HG03280 (cell line): ENCODE measurements around the gene KRTAP6-2.

ENCODE experiments used
- ATAC-seq: cut with Tn5 transposase; IDR thresholded peaks from one replicate; pipeline ENCODE4 v1.9.1; 2021; ENCODE audit warnings: mild to moderate bottlenecking, moderate library complexity; ENCODE audit not compliant: unreplicated experiment

Gene KRTAP6-2

GRCh38 chr21:30577766-30578165, 20.9 kb downstream of the KRTAP6-2 start:
- no peak for ATAC-seq

DNA sequence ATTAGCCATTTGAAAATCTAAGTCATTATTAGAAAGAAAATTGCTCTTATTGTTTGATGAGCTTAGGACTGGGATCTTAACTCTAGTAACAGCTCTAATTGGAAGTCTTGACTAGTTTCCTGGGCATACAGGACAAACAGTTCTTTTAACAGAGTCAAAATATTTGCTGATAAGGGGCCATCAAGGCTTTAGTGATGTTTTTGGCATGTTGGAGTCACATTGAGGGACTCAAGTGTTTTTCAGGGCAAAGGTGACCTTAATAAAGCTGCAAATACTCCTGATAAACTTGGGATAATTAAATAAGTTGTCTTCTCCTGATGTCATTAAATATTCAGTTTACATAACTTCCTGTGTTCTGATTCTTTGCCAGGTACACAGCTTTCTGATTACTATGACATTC, 31.1 kb downstream of the KRTAP6-2 start:
- ATAC-seq: no peak

DNA sequence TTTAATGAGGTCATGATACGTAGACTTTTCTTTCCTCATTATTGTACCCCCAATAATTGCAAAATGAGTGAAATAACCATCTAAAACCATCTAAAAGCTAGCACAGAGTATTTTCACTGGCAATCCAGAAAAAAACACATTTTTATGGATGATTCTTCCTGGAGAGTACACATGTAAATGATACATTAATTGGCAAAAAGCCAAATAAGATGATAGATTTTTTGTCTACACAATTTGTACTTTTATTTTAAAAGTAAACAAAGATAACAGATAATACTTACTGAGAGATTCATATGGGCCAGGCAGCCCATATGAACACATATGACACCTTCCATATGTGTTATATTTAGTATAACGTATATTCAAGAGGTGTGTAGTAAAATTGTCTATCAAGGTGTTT, 35.1 kb downstream of the KRTAP6-2 start:
- no peak for ATAC-seq

- ATAC-seq: no peak
These were observed 35.6 kb downstream of the KRTAP6-2 start for GRCh38 chr21:30563072-30563471.

DNA sequence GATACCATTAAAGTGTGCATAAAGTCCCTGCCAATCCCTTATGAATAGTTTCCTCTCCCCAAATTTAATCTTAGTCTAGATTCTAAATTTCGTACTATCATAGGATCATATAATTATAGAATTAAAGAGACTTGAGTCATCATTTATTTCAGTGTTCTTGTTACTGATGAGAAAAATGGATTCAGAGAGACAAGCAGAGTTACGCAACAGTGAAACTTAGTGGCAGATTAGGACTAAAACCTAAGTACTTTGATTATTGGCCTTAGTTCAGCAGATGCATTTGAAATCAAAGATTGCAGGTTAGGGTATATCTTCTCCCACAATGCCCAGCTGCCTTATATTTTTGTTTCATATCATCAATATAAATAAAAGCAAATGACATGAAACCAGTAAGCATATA, 36.7 kb downstream of the KRTAP6-2 start:
- no peak for ATAC-seq

GRCh38 chr21:30561264-30561895, 37.3 kb downstream of the KRTAP6-2 start, which contains the start of gene KRTAP19-7:
TSS of gene KRTAP19-7 (minus strand) at chr21:30561314. CDS start at chr21:30561289, 25 bp downstream.
- no peak for ATAC-seq

DNA sequence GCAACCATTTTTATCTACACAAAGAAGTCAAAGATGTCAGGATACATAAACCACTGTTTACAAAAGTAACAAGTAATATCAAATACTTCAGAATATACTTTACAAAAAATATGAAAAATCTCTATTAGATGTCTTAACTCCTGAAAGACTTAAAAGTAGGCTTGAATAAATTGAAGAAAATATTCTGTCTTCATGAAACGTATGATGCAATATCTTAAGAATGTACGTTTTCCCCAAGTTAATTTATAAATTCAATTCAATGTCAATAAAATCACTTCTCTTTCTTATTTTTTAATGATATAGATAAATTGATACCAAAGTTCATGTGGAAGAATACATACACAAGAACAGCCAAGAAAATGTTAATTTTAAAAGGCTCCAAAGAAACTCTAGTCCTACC, 43.6 kb downstream of the KRTAP6-2 start:
- no peak for ATAC-seq

DNA sequence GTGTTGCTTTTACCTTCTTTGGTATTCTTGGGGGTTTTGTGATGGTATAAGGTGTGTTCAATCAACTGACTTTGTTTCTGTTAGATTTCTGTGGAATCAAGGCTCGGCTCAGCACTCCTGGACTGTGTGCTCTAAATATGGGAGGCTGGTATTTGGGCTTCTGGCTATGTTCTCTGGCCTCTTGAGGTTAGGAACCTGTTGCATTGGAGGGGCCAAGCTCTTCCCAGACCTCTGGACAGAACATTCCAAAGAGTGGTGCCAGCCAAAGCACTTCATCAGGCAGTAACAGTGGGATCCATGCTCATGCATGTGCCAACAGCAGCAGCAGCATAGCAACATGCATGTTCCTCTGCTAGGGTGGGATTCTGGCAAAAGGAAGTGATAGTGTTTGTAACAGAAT, 45.9 kb downstream of the KRTAP6-2 start:
- ATAC-seq: no peak
